ENCODE measurements around the gene OSBPL9. TPM values are rescaled to one million over a fixed set of nuclear protein-coding genes. Genes with fewer than 3 reads are reported as not detected.

The OSBPL9 gene
- total RNA-seq, 3 donors from 2014 or later = 44.2 to 51.5 (median 50.7) TPM

GRCh38 chr1:51776408-51776807 lies 159.5 kb downstream of the OSBPL9 start:
- TF ChIP-seq CTCF (IDR thresholded peaks at IDR 0.05) = no peak
- Histone ChIP-seq H3K9me3 (no peaks in the 10 kb centered on the region), H3K36me3 (ENCODE audit: low read depth) (no peaks in the 10 kb centered on the region), H3K4me3 (no peak overlapping the region), H3K4me1 (ENCODE audit: low read depth) (no peaks in the 10 kb centered on the region)
- DNase-seq (no peak), ATAC-seq (no peak)
- intact Hi-C loops (cut with DNase I, micrococcal nuclease) = no loop called here

GRCh38 chr1:51780927-51781326 lies 164.0 kb downstream of the OSBPL9 start:
- Histone ChIP-seq H3K36me3 (ENCODE audit: low read depth) (no peaks in the 10 kb centered on the region), H3K4me1 (ENCODE audit: low read depth) (no peaks in the 10 kb centered on the region), H3K4me3 (no peak overlapping the region), H3K9me3 (no peaks in the 10 kb centered on the region)
- no peak for DNase-seq
- no peak for ATAC-seq
- intact Hi-C loops (cut with DNase I, micrococcal nuclease) = no loop called here
- no peak for TF ChIP-seq CTCF (IDR thresholded peaks at IDR 0.05)

GRCh38 chr1:51784997-51785421 lies 168.1 kb downstream of the OSBPL9 start:
- H3K4me3 ChIP-seq = no peak overlapping the region
- no peak for DNase-seq
- intact Hi-C loops (cut with DNase I, micrococcal nuclease) = no loop called here
- no peaks in the 10 kb centered on the region for H3K4me1 ChIP-seq (ENCODE audit: low read depth)
- H3K36me3 ChIP-seq (ENCODE audit: low read depth) = no peaks in the 10 kb centered on the region
- no peak for ATAC-seq
- TF ChIP-seq CTCF (IDR thresholded peaks at IDR 0.05) = no peak
- no peaks in the 10 kb centered on the region for H3K9me3 ChIP-seq

GRCh38 chr1:51788938-51789337 lies 172.0 kb downstream of the OSBPL9 start:
- TF ChIP-seq CTCF (IDR thresholded peaks at IDR 0.05) = no peak
- Histone ChIP-seq H3K4me1 (ENCODE audit: low read depth) (no peaks in the 10 kb centered on the region), H3K36me3 (ENCODE audit: low read depth) (no peaks in the 10 kb centered on the region), H3K9me3 (no peaks in the 10 kb centered on the region), H3K4me3 (no peak overlapping the region)
- intact Hi-C loops (cut with DNase I, micrococcal nuclease) = no loop called here
- ATAC-seq = no peak
- DNase-seq = no peak

- TF ChIP-seq CTCF (IDR thresholded peaks at IDR 0.05) = no peak
- ATAC-seq (no peak), DNase-seq (no peak)
- intact Hi-C loops (cut with DNase I, micrococcal nuclease) = no loop called here
- H3K4me1 ChIP-seq (ENCODE audit: low read depth) = no peaks in the 10 kb centered on the region
- no peaks in the 10 kb centered on the region for H3K9me3 ChIP-seq
- H3K36me3 ChIP-seq (ENCODE audit: low read depth) = no peaks in the 10 kb centered on the region
- H3K4me3 ChIP-seq = no peak overlapping the region
Measured at GRCh38 chr1:51789342-51789741, 172.4 kb downstream of the OSBPL9 start.

GRCh38 chr1:51790385-51790784 lies 173.5 kb downstream of the OSBPL9 start:
- no peak for ATAC-seq
- DNase-seq = no peak
- Histone ChIP-seq H3K4me3 (no peak overlapping the region), H3K4me1 (ENCODE audit: low read depth) (no peaks in the 10 kb centered on the region), H3K9me3 (no peaks in the 10 kb centered on the region), H3K36me3 (ENCODE audit: low read depth) (no peaks in the 10 kb centered on the region)
- no peak for TF ChIP-seq CTCF (IDR thresholded peaks at IDR 0.05)
- intact Hi-C loops (cut with DNase I, micrococcal nuclease) = no loop called here
